ENCODE results near the gene ARHGAP22.

ARHGAP22 gene

GRCh38 chr10:48504141-48504885 lies 100.6 kb downstream of the ARHGAP22 start:
- no peak for DNase-seq (ENCODE audit: insufficient read length, low spot score)
- FAIRE-seq = no peak
- TF ChIP-seq POLR2AphosphoS5 (IDR thresholded peaks at IDR 0.05; ENCODE audit: low read depth, low read length) (no peak), POLR2A (IDR thresholded peaks at IDR 0.05; ENCODE audit: low read depth, low read length) (no peak), SPI1 (IDR thresholded peaks at IDR 0.05; ENCODE audit: low read depth, low read length) (no peak), POU2F2 (IDR thresholded peaks at IDR 0.05; ENCODE audit: low read depth, low read length) (no peak), TAF1 (IDR thresholded peaks at IDR 0.05; ENCODE audit: low read depth, low read length) (no peak), PAX5 (IDR thresholded peaks at IDR 0.05; ENCODE audit: insufficient read depth, low read length, severe bottlenecking) (no peak)

DNA sequence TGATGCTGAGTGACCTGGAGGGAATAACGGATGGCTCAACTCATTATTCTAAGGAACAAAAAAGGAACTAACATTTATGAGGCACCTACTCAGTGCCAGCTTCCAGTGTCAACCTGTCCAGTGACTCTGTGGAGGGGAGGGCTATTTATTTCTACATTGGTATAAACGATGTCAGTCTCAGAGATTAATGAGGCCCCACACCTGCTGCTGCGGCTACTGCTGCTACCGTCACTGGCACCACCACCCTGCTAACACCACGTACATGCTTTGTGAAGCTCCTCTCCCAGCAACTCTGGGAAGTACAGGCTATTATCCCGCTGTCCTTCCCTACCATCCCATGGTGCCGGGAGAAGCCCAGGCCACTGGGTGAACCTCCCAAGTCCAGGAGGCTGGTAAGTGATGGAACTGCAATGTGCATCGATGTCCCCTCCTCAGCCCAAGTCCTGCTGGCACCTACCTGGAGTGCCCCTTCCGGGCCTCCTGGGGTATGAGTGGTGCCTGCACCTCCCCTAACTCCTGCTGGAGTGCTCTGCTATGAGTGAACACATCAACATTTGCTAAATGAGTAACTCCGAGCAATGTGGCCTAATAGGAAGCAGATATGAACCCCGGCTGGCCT lies 101.5 kb downstream of the ARHGAP22 start:
- no peak for DNase-seq (ENCODE audit: insufficient read length, low spot score)
- peak; percentile 45 for FAIRE-seq
- TF ChIP-seq PAX5 (IDR thresholded peaks at IDR 0.05; ENCODE audit: insufficient read depth, low read length, severe bottlenecking) (no peak), TAF1 (IDR thresholded peaks at IDR 0.05; ENCODE audit: low read depth, low read length) (no peak), SPI1 (IDR thresholded peaks at IDR 0.05; ENCODE audit: low read depth, low read length) (no peak), POU2F2 (IDR thresholded peaks at IDR 0.05; ENCODE audit: low read depth, low read length) (no peak), POLR2A (IDR thresholded peaks at IDR 0.05; ENCODE audit: low read depth, low read length) (no peak), POLR2AphosphoS5 (IDR thresholded peaks at IDR 0.05; ENCODE audit: low read depth, low read length) (no peak)

DNA sequence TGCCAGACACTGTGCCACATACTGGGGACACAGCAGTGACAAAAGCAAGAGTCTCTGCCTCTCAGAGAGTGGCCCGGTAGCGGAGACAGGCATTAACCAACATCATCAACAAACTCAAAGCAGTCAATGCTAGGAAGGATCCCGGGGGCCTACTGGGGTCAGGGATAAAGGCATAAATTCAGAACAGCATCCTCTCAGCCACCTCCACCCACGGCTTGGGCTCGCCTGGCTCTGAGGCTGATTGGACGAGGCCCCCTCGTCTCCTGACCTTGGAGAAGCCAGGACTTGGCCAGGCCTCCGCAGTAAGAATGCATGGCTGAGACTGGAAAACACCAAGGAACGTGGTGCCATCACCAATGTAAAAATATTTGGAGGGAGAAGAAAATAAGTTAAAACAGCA lies 102.1 kb downstream of the ARHGAP22 start:
- DNase-seq (ENCODE audit: insufficient read length, low spot score) (no peak), FAIRE-seq (no peak)
- TF ChIP-seq POLR2AphosphoS5 (IDR thresholded peaks at IDR 0.05; ENCODE audit: low read depth, low read length) = no peak
- no peak for TF ChIP-seq POLR2A (IDR thresholded peaks at IDR 0.05; ENCODE audit: low read depth, low read length)
- TF ChIP-seq PAX5 (IDR thresholded peaks at IDR 0.05; ENCODE audit: insufficient read depth, low read length, severe bottlenecking) = no peak
- TF ChIP-seq POU2F2 (IDR thresholded peaks at IDR 0.05; ENCODE audit: low read depth, low read length) = no peak
- no peak for TF ChIP-seq TAF1 (IDR thresholded peaks at IDR 0.05; ENCODE audit: low read depth, low read length)
- no peak for TF ChIP-seq SPI1 (IDR thresholded peaks at IDR 0.05; ENCODE audit: low read depth, low read length)

- FAIRE-seq = no peak
Measured at GRCh38 chr10:48501787-48502771, 102.8 kb downstream of the ARHGAP22 start.

DNA sequence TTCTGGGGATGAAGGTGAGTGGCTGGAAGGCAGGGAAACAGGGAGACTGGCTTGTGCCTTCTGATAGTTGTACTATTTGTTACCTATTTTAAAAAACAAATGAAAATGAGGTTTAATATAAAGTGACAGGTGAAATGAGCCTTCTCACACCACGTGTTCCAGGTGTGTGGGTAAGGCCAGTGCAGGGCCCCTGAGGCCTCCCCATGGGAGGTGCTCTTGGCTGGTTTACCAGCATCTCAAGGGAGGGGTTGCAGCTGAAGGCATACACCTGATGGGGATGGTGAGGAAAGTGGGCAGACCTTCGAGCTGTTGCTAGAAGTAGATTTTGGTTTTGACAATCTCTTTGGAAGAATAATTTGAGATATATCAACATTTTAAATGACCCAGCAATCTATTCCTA lies 103.6 kb downstream of the ARHGAP22 start:
- DNase-seq (ENCODE audit: insufficient read length, low spot score) (no peak), FAIRE-seq (no peak)
- no peak for TF ChIP-seq SPI1 (IDR thresholded peaks at IDR 0.05; ENCODE audit: low read depth, low read length)
- TF ChIP-seq POLR2A (IDR thresholded peaks at IDR 0.05; ENCODE audit: low read depth, low read length) = no peak
- no peak for TF ChIP-seq PAX5 (IDR thresholded peaks at IDR 0.05; ENCODE audit: insufficient read depth, low read length, severe bottlenecking)
- TF ChIP-seq TAF1 (IDR thresholded peaks at IDR 0.05; ENCODE audit: low read depth, low read length) = no peak
- TF ChIP-seq POLR2AphosphoS5 (IDR thresholded peaks at IDR 0.05; ENCODE audit: low read depth, low read length) = no peak
- TF ChIP-seq POU2F2 (IDR thresholded peaks at IDR 0.05; ENCODE audit: low read depth, low read length) = no peak

More at GRCh38 chr10:48501787-48502771, 102.8 kb downstream of the ARHGAP22 start:
- no peak for TF ChIP-seq POLR2AphosphoS5 (IDR thresholded peaks at IDR 0.05; ENCODE audit: low read depth, low read length)
- peak; percentile 55 for TF ChIP-seq SPI1 (IDR thresholded peaks at IDR 0.05; ENCODE audit: low read depth, low read length)
- no peak for DNase-seq (ENCODE audit: insufficient read length, low spot score)

- DNase-seq (ENCODE audit: insufficient read length, low spot score) = no peak
- TF ChIP-seq POU2F2 (IDR thresholded peaks at IDR 0.05; ENCODE audit: low read depth, low read length) = no peak
- no peak for FAIRE-seq
Measured at GRCh38 chr10:48500771-48501170, 104.1 kb downstream of the ARHGAP22 start.

DNA sequence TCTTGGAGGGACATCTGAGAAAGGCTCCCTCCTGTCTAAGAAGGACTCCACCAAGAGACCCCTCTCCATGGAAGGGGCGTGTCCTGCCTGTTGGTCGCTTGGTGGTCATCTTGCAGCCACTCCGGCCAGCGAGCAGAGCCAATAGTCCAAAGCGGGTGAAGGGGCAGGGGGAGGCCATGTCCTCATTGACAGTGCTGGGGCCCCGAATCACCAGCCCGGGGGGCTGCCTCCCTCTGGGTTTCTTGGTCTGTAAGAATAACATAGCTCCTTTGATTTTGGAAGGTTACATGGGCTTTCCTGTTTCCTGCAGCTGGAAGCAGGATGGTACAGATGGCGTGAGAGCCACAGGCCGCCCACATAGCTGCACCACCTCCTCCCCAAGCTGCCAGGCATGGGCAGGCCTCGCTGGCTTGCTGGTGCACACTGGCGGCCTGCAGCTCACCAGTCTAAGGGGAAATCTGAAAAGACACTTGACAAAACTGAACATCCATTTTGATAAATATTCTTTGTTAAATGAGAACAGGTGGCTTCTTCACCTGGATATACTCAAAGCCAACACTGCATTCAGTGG lies 105.8 kb downstream of the ARHGAP22 start:
- no peak for TF ChIP-seq SPI1 (IDR thresholded peaks at IDR 0.05; ENCODE audit: low read depth, low read length)
- TF ChIP-seq TAF1 (IDR thresholded peaks at IDR 0.05; ENCODE audit: low read depth, low read length) = no peak
- no peak for TF ChIP-seq PAX5 (IDR thresholded peaks at IDR 0.05; ENCODE audit: insufficient read depth, low read length, severe bottlenecking)
- no peak for TF ChIP-seq POLR2AphosphoS5 (IDR thresholded peaks at IDR 0.05; ENCODE audit: low read depth, low read length)
- no peak for TF ChIP-seq POU2F2 (IDR thresholded peaks at IDR 0.05; ENCODE audit: low read depth, low read length)
- TF ChIP-seq POLR2A (IDR thresholded peaks at IDR 0.05; ENCODE audit: low read depth, low read length) = no peak
- FAIRE-seq (no peak), DNase-seq (ENCODE audit: insufficient read length, low spot score) (no peak)

- DNase-seq (ENCODE audit: insufficient read length, low spot score) = no peak
- TF ChIP-seq POLR2A (IDR thresholded peaks at IDR 0.05; ENCODE audit: low read depth, low read length) = no peak
- TF ChIP-seq POLR2AphosphoS5 (IDR thresholded peaks at IDR 0.05; ENCODE audit: low read depth, low read length) = no peak
- no peak for TF ChIP-seq POU2F2 (IDR thresholded peaks at IDR 0.05; ENCODE audit: low read depth, low read length)
- no peak for TF ChIP-seq TAF1 (IDR thresholded peaks at IDR 0.05; ENCODE audit: low read depth, low read length)
- no peak for TF ChIP-seq PAX5 (IDR thresholded peaks at IDR 0.05; ENCODE audit: insufficient read depth, low read length, severe bottlenecking)
- no peak for TF ChIP-seq SPI1 (IDR thresholded peaks at IDR 0.05; ENCODE audit: low read depth, low read length)
Measured at GRCh38 chr10:48497780-48498770, 106.8 kb downstream of the ARHGAP22 start.

More at GRCh38 chr10:48497780-48498770, 106.8 kb downstream of the ARHGAP22 start:
- FAIRE-seq = no peak
